Esophagus squamous epithelium (tissue), 4 donors: ENCODE results near the gene HSPG2.

ENCODE experiments used
- CTCF ChIP-seq, 6 experiments: fragments of 450-650 bp in 4 of 6; fragments of 200-600 bp in 2 of 6; sonication (generic) in 2 of 6; IDR thresholded peaks; one replicate each; pipeline ENCODE4 v1.5.1; 2016 to 2019; ENCODE audit warnings: antibody characterized with exemption in 6 of 6, mild to moderate bottlenecking in 4 of 6, moderate library complexity in 4 of 6
- POLR2A ChIP-seq, 4 donors: fragments of 450-650 bp; IDR thresholded peaks; one replicate each; pipeline ENCODE4 v1.6.1; 2017; ENCODE audit warnings: antibody characterized with exemption in 4 of 4, mild to moderate bottlenecking in 4 of 4, moderate library complexity in 3 of 4

- no peak for TF ChIP-seq CTCF (IDR thresholded peaks at IDR 0.05)
- no peak for TF ChIP-seq POLR2A (IDR thresholded peaks at IDR 0.05)
These were observed 115.6 kb downstream of the HSPG2 start for GRCh38 chr1:21821385-21822019.
